Lung (tissue), 12 donors: ENCODE measurements around the gene CEP164. TPM values are rescaled to one million over a fixed set of nuclear protein-coding genes. Genes with fewer than 3 reads are reported as not detected.

Experiments used
- ATAC-seq: fragments of 200-7000 bp; cut with Tn5 transposase; one replicate; pipeline ENCODE4 v1.9.1; 2020; ENCODE audit warnings: moderate number of reproducible peaks; ENCODE audit not compliant: insufficient read depth, low FRiP score
- DNase-seq, 3 donors: peaks; one replicate each; pipeline ENCODE4 v3.0.0-alpha.2; 2013 to 2017
- H3K27ac ChIP-seq, 2 donors: one replicate each; pipeline ENCODE4 v1.5.1; 2013; ENCODE audit warnings: mild to moderate bottlenecking in 2 of 2, moderate library complexity in 2 of 2, control low read depth in 1 of 2, inconsistent platforms in 1 of 2, low read depth in 1 of 2, low read length in 1 of 2
- H3K27me3 ChIP-seq, 3 donors: one replicate each; pipeline ENCODE4 v1.5.1; 2013; ENCODE audit warnings: low read length in 2 of 3; ENCODE audit not compliant: control insufficient read depth in 3 of 3, insufficient read depth in 3 of 3
- H3K36me3 ChIP-seq, 4 donors: one replicate each; pipeline ENCODE4 v1.5.1; 2013; ENCODE audit warnings: low read length in 4 of 4, mild to moderate bottlenecking in 1 of 4, moderate library complexity in 1 of 4; ENCODE audit not compliant: control insufficient read depth in 4 of 4, insufficient read depth in 4 of 4
- H3K4me1 ChIP-seq, 5 donors: one replicate each; pipeline ENCODE4 v1.5.1; 2013; ENCODE audit warnings: low read length in 5 of 5, mild to moderate bottlenecking in 2 of 5, moderate library complexity in 1 of 5; ENCODE audit not compliant: control insufficient read depth in 5 of 5, insufficient read depth in 5 of 5
- H3K4me3 ChIP-seq: one replicate; pipeline ENCODE4 v1.5.1; 2013; ENCODE audit warnings: mild to moderate bottlenecking, control low read depth, moderate library complexity
- H3K9ac ChIP-seq, 2 donors: one replicate each; pipeline ENCODE4 v1.5.1; 2013; ENCODE audit warnings: low read length in 2 of 2, control low read depth in 1 of 2; ENCODE audit not compliant: insufficient read depth in 1 of 2
- H3K9me3 ChIP-seq, 4 donors: one replicate each; pipeline ENCODE4 v1.5.1; 2013; ENCODE audit warnings: low read length in 3 of 4, mild to moderate bottlenecking in 1 of 4, moderate library complexity in 1 of 4; ENCODE audit not compliant: control insufficient read depth in 4 of 4, insufficient read depth in 3 of 4
- WGBS, 2 donors: extraction: QIAGEN DNeasy Blood & Tissue Kit; methylation state at CpG; one replicate each; pipeline ENCODE4 v1.1.7; 2013; 5-methylcytosine and 5-hydroxymethylcytosine counted together
- polyA plus RNA-seq, 2 donors: library from polyadenylated mRNA; stranded (reverse); fragments of 200-250 nt; gene quantifications; one replicate each; pipeline ENCODE4 v1.2.1, GENCODE V29; 2013
- total RNA-seq, 2 donors: library from RNA; depleted of rRNA in 1 of 2; stranded (reverse); fragments of >200 nt in 1 of 2; gene quantifications; one replicate each; pipeline ENCODE4 v1.2.1, GENCODE V29; 2014 to 2021
- TF ChIP-seq, protein P1 (sequence below): IDR thresholded peaks from 2 replicates; pipeline ENCODE4 v1.5.1; 2012; ENCODE audit warnings: mild to moderate bottlenecking; ENCODE audit errors: control extremely low read depth, extremely low read depth
- donor health status: control.
- donor health status: control.
- donor health status: Bipolar disorder and iron deficiency.
- donor health status: healthy.
- donor health status: DM: yes; HTN: yes; CAD: no.

Gene CEP164
- total and polyA plus RNA-seq, 4 donors, result 12.0 to 36.1 (median 26.7) TPM

DNA sequence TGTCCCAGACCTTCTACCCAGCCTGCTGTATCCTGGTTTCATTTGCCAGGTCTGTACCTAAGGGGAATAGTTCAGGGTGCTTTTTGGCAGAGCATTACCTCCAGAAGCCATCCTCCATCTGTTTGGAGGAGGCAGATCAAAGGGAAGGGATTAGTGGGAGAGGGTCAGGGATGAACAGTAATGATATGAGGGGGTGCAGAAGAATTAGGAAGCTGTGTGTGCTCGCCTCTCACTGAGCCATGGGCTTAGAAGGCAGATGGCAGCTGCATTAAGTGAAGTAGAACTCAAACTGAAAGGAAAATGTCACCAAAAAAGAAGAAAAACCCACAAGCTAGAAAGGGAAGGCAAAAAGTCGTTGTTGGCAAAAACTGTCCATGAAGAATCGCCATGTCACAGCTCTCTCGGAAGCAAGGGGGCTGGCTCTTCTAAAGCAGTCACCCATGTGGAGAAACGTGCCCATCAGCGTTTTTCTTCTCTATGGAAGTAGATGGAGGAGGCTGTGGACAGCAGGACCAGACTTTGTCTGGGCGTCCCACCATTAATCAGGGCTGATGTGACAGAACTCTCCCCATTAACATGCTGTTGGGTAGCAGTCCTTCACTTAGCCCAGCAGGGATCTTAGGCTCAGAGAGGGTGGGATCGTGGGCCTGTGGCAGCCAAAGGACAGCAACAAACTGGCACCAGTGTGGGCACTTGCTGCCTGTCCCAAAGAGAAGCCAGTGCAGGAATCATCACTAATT, 46.8 kb downstream of the CEP164 start:
- Histone ChIP-seq H3K9ac (no peak overlapping the region), H3K27me3 (no peaks in the 10 kb centered on the region), H3K9me3 (peaks cover 0 to 1% (median 0%) of the 10 kb centered on the region in 4 donors), H3K4me1 (no peaks in the 10 kb centered on the region), H3K36me3 (peaks cover 0 to 40% (median 23%) of the 10 kb centered on the region in 4 donors), H3K4me3 (no peak overlapping the region), H3K27ac (no peak overlapping the region)
- DNase-seq, result no peak
- TF ChIP-seq, protein P1, sequence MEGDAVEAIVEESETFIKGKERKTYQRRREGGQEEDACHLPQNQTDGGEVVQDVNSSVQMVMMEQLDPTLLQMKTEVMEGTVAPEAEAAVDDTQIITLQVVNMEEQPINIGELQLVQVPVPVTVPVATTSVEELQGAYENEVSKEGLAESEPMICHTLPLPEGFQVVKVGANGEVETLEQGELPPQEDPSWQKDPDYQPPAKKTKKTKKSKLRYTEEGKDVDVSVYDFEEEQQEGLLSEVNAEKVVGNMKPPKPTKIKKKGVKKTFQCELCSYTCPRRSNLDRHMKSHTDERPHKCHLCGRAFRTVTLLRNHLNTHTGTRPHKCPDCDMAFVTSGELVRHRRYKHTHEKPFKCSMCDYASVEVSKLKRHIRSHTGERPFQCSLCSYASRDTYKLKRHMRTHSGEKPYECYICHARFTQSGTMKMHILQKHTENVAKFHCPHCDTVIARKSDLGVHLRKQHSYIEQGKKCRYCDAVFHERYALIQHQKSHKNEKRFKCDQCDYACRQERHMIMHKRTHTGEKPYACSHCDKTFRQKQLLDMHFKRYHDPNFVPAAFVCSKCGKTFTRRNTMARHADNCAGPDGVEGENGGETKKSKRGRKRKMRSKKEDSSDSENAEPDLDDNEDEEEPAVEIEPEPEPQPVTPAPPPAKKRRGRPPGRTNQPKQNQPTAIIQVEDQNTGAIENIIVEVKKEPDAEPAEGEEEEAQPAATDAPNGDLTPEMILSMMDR, result no peak
- no peak for ATAC-seq
- 86 to 96% methylated on average over 8 of the region's 8 CpGs for whole genome bisulfite sequencing, 2 donors

DNA sequence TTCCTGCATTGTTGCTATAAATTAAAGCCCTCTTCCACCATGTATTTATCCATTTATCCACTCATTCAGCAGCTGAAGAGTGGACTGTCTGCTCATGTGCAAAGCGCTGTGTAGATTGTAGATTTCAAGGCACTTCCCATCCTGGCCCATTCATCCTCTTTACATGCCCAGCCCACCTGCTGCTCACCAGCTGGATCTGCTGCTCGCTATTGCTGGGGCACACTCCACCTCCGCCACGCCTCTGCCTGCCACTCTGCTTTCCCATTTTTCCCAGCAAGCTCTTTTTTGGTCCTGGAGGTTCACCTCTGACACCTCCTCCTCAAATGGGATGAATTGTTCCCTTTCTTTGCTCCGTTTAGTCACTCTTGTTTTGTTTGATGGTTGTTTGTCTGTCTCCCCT, 48.3 kb downstream of the CEP164 start:
- Histone ChIP-seq H3K4me1 (no peaks in the 10 kb centered on the region), H3K36me3 (peaks cover 0 to 47% (median 26%) of the 10 kb centered on the region in 4 donors), H3K9ac (no peak overlapping the region), H3K9me3 (peaks cover 0 to 1% (median 0%) of the 10 kb centered on the region in 4 donors), H3K4me3 (no peak overlapping the region), H3K27ac (no peak overlapping the region), H3K27me3 (no peaks in the 10 kb centered on the region)
- TF ChIP-seq, protein P1, result no peak
- ATAC-seq (no peak), DNase-seq (no peak)
- 95% methylated on average over 5 of the region's 5 CpGs for WGBS, 2 donors

DNA sequence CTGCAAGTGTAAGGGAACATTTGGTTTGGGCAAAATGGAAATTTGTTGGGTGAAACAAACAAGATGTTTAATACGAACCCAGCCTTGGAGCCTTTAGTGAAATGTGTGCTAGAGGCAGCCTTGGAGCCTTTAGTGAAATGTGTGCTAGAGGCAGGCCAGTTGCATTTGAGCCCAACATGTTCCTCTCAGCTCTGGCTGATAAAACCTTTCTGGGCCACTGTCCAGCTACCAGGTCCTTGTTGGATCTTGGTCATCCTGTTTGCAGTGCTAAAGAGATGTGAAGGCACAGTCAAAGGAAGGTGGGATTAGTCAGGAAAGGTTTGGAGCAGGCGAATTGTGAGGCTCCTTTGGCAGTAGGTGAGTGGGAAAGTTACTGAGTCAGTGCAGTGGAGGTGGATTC, 48.9 kb downstream of the CEP164 start:
- peaks cover 0 to 45% (median 26%) of the 10 kb centered on the region in 4 donors for H3K36me3 ChIP-seq
- ATAC-seq (no peak), DNase-seq (no peak)
- 91 to 96% methylated on average over 2 of the region's 2 CpGs for WGBS, 2 donors
- no peaks in the 10 kb centered on the region for H3K4me1 ChIP-seq
- H3K27ac ChIP-seq, result no peak overlapping the region
- no peak overlapping the region for H3K4me3 ChIP-seq
- H3K9me3 ChIP-seq, result no peaks in the 10 kb centered on the region
- H3K27me3 ChIP-seq, result no peaks in the 10 kb centered on the region
- TF ChIP-seq, protein P1, result no peak
- H3K9ac ChIP-seq, result no peak overlapping the region
